ENCODE measurements around the gene ATP6V0B. TPM values are rescaled to one million over a fixed set of nuclear protein-coding genes. Genes with fewer than 3 reads are reported as not detected.

ATP6V0B gene
- total and polyA plus RNA-seq, 2 donors from 2014 or later: 156 to 636 TPM

- H3K27ac ChIP-seq (ENCODE audit: low read depth in 2 of 2, low read length in 2 of 2): peak overlapping the region; percentile 43 to 85
- intact Hi-C loops (cut with DNase I): no loop called here
- no peak for FAIRE-seq
- no peaks in the 10 kb centered on the region for H3K27me3 ChIP-seq (ENCODE audit: control insufficient read depth, insufficient read depth, low read length)
- no peaks in the 10 kb centered on the region for H3K36me3 ChIP-seq (ENCODE audit: control insufficient read depth in 2 of 3, insufficient read depth in 3 of 3, low read length in 3 of 3)
- H3K4me3 ChIP-seq (ENCODE audit: low read length in 3 of 3): peak overlapping the region in 1 of 3 donors; percentile 53
- peak overlapping the region in 1 of 3 donors; percentile 77 for H3K9ac ChIP-seq (ENCODE audit: low read length in 3 of 3)
- H3K4me1 ChIP-seq (ENCODE audit: control insufficient read depth in 2 of 3, insufficient read depth in 2 of 3, low read depth in 1 of 3, low read length in 3 of 3): peaks cover 0 to 33% (median 21%) of the 10 kb centered on the region in 3 donors
- TF ChIP-seq, protein P1, sequence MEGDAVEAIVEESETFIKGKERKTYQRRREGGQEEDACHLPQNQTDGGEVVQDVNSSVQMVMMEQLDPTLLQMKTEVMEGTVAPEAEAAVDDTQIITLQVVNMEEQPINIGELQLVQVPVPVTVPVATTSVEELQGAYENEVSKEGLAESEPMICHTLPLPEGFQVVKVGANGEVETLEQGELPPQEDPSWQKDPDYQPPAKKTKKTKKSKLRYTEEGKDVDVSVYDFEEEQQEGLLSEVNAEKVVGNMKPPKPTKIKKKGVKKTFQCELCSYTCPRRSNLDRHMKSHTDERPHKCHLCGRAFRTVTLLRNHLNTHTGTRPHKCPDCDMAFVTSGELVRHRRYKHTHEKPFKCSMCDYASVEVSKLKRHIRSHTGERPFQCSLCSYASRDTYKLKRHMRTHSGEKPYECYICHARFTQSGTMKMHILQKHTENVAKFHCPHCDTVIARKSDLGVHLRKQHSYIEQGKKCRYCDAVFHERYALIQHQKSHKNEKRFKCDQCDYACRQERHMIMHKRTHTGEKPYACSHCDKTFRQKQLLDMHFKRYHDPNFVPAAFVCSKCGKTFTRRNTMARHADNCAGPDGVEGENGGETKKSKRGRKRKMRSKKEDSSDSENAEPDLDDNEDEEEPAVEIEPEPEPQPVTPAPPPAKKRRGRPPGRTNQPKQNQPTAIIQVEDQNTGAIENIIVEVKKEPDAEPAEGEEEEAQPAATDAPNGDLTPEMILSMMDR (IDR thresholded peaks at IDR 0.05; ENCODE audit: borderline replicate concordance, extremely low read depth, insufficient read depth): no peak
- DNase-seq: peak in 3 of 5 donors; percentile 25 to 60 (median 26)
- no peaks in the 10 kb centered on the region for H3K9me3 ChIP-seq (ENCODE audit: control insufficient read depth in 2 of 3, insufficient read depth in 1 of 3, low read length in 3 of 3)
Observed at GRCh38 chr1:43937179-43937865, 37.4 kb upstream of the ATP6V0B start.

- Histone ChIP-seq H3K9me3 (ENCODE audit: control insufficient read depth in 2 of 3, insufficient read depth in 1 of 3, low read length in 3 of 3) (no peaks in the 10 kb centered on the region), H3K27ac (ENCODE audit: low read depth in 2 of 2, low read length in 2 of 2) (no peak overlapping the region), H3K36me3 (ENCODE audit: control insufficient read depth in 2 of 3, insufficient read depth in 3 of 3, low read length in 3 of 3) (no peaks in the 10 kb centered on the region), H3K27me3 (ENCODE audit: control insufficient read depth, insufficient read depth, low read length) (no peaks in the 10 kb centered on the region), H3K9ac (ENCODE audit: low read length in 3 of 3) (peak overlapping the region in 1 of 3 donors; percentile 26), H3K4me1 (ENCODE audit: control insufficient read depth in 2 of 3, insufficient read depth in 2 of 3, low read depth in 1 of 3, low read length in 3 of 3) (peaks cover 0 to 29% (median 21%) of the 10 kb centered on the region in 3 donors), H3K4me3 (ENCODE audit: low read length in 3 of 3) (no peak overlapping the region)
- FAIRE-seq (no peak), DNase-seq (no peak)
- TF ChIP-seq, protein P1 (IDR thresholded peaks at IDR 0.05; ENCODE audit: borderline replicate concordance, extremely low read depth, insufficient read depth): no peak
- intact Hi-C loops (cut with DNase I): no loop called here
Observed at GRCh38 chr1:43938383-43938782, 36.4 kb upstream of the ATP6V0B start.

DNA sequence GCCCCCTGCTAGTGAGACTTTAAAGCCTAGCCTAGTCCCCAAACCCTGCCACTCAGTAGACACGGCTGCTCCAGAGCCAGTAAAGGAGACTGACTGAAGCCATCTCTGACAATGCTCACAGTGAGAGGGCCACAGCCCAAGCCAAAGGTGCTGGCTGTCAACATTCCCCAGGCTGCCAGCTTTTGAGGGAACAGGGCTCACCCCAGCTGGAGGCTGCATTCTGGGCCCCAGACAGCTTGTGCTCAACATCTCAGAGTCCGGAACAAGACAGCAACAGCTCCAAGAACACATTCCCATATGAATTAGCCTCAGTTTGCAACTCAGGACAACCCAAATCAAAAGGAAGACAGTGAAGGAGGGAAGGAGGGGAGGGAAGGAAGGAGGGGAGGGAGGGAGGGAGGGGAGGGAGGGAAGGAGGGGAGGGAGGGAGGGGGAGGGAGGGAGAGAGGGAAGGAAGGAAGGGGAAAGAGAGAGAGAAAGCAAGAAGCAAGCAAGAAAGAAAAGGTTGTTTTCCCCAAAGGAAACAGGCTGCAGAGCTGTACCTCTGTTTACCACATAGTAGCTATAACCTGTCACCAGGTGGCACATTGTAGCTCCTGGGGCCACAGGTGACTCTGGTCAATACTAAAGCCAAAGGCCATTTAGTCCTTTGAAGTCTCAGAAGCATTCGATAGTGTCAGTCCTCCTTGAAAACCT lies 35.7 kb upstream of the ATP6V0B start:
- intact Hi-C loops (cut with DNase I): no loop called here
- Histone ChIP-seq H3K4me3 (ENCODE audit: low read length in 3 of 3) (no peak overlapping the region), H3K9me3 (ENCODE audit: control insufficient read depth in 2 of 3, insufficient read depth in 1 of 3, low read length in 3 of 3) (no peaks in the 10 kb centered on the region), H3K27me3 (ENCODE audit: control insufficient read depth, insufficient read depth, low read length) (no peaks in the 10 kb centered on the region), H3K27ac (ENCODE audit: low read depth in 2 of 2, low read length in 2 of 2) (no peak overlapping the region), H3K9ac (ENCODE audit: low read length in 3 of 3) (no peak overlapping the region), H3K36me3 (ENCODE audit: control insufficient read depth in 2 of 3, insufficient read depth in 3 of 3, low read length in 3 of 3) (no peaks in the 10 kb centered on the region), H3K4me1 (ENCODE audit: control insufficient read depth in 2 of 3, insufficient read depth in 2 of 3, low read depth in 1 of 3, low read length in 3 of 3) (peaks cover 0 to 29% (median 21%) of the 10 kb centered on the region in 3 donors)
- TF ChIP-seq, protein P1 (IDR thresholded peaks at IDR 0.05; ENCODE audit: borderline replicate concordance, extremely low read depth, insufficient read depth): no peak
- DNase-seq (no peak), FAIRE-seq (no peak)
